HG03097 (cell line): ENCODE data around the gene ITPK1.

Experiments used
- ATAC-seq: cut with Tn5 transposase; IDR thresholded peaks from one replicate; pipeline ENCODE4 v1.9.1; 2021; ENCODE audit not compliant: unreplicated experiment, low FRiP score

ITPK1 gene

GRCh38 chr14:93031505-93032315, 84.0 kb downstream of the ITPK1 start:
- no peak for ATAC-seq

DNA sequence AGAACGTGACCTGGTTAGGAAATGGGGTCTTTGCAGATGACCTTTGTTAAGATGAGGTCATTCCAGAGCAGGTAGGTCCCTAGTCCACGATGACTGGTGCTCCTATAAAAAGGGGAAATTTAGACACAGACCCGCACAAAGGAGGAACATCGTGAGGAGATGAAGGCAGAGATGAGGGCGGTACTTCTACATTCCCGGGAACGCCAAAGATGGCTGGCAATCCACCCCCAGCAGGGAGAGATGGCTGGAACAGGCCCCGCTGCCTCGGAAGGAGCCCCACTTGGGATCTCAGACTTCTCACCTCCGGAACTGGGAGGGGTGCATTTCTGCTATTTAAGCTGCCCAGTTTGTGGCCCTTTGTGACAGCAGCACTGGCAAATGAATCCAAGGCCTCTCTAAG, 85.0 kb downstream of the ITPK1 start:
- ATAC-seq, result no peak

GRCh38 chr14:93029911-93030508, 85.7 kb downstream of the ITPK1 start:
- ATAC-seq, result no peak

- no peak for ATAC-seq
These were observed 86.3 kb downstream of the ITPK1 start for GRCh38 chr14:93029417-93029816.

DNA sequence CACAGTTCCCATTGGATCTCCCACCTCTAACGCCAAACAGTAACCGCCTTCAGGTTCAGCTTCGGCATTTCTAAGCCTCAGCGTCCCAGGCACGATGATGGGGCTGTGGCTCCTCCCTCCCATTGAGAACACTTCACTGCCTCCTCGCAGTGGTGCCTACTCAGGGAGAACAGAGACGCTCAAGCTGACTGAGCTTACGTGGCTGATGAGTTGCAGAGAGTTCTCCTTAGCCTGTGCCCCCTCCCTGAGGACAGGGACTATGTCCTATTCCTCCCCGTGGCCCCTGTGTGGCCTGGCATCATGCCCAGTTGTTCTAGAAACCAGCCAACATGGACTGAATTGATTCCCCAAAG, 87.0 kb downstream of the ITPK1 start:
- ATAC-seq, result no peak

- ATAC-seq, result no peak
These were observed 87.7 kb downstream of the ITPK1 start for GRCh38 chr14:93027810-93028723.

DNA sequence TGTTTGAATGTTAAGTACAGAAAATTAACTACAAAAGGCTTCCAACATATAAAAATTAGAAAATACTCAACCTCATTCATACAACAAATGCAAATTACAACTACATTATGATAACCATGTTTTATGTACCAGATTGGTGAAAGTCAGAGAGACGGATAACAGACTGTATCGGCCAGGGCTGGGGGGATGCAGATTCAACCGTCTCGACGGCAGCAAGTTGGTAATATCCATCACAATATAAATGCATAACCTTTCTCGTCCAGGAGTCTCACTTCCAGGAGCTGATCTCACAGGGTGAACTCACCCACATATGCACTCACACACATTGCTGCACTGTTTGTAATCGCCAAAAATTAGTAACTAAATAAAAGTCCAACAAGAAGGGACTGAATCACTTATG, 89.4 kb downstream of the ITPK1 start:
- ATAC-seq, result no peak

GRCh38 chr14:93025055-93025454, 90.7 kb downstream of the ITPK1 start:
- no peak for ATAC-seq

GRCh38 chr14:93024493-93024892, 91.2 kb downstream of the ITPK1 start:
- ATAC-seq, result no peak

- ATAC-seq, result no peak
These were observed 91.8 kb downstream of the ITPK1 start for GRCh38 chr14:93023802-93024434.

GRCh38 chr14:93023039-93023438, 92.7 kb downstream of the ITPK1 start:
- no peak for ATAC-seq

- no peak for ATAC-seq
These were observed 95.8 kb downstream of the ITPK1 start for GRCh38 chr14:93019970-93020369.

DNA sequence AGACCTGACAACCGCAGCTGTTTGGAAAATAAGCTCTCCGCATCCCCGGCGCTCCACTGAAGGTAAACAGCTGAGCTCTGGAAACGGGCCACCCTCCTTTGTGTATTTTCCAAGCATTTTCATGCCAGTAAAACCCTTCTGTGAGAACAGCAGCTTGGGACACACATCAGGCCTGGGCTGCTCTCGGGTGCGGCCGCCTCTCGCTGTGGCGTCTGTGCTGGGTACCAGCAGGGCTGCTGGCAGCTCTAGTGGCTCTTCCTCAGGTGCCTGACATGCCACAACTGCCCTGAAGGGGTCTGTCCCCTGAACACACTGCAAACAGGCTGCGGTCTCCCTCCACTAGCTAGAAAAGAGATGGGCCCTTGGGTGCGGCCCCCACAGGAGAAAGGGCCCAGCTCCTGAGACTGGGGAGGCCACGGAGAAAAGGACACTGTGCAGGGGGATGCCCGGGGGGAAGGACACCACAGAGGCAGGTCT, 96.3 kb downstream of the ITPK1 start:
- no peak for ATAC-seq

DNA sequence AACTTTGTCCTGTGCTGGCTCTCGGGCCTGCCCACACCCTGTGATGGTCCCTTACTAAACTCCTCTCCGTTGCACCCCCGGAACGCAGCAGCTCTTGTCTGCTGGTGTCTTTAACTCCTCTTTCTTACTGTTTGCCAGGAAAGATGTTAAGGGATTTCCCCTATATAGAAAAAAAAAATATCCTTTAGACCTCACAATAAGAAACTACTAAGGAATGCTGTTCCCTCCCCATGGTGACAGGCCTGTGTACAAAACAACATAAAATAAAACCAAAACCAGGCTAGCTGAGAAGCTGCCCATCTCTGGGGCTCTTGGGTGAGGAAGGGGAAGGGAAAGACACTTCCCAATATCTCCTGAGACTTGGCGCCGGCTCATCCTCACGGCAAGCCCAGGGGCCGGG, 97.4 kb downstream of the ITPK1 start:
- no peak for ATAC-seq

DNA sequence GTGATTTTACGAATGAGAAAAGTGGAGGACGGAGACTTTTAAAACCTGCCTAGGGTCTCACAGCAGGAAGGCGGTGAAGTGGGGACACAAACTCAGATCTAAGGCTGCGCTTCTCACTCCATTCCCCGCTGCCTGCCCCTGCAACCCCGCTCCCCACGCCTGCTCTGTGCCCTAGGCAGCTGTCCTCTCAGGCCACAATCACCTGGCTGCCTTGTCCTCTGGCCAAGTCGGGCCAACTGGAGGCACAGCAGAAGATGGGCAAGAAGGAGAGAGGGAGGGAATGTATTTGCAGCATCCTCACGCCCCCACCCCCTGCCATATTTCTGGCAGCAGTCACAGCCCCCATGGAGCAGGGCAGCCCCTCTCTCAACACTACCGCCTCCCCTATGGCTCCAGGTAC, 97.8 kb downstream of the ITPK1 start:
- no peak for ATAC-seq

GRCh38 chr14:93017301-93017797, 98.4 kb downstream of the ITPK1 start:
- no peak for ATAC-seq

DNA sequence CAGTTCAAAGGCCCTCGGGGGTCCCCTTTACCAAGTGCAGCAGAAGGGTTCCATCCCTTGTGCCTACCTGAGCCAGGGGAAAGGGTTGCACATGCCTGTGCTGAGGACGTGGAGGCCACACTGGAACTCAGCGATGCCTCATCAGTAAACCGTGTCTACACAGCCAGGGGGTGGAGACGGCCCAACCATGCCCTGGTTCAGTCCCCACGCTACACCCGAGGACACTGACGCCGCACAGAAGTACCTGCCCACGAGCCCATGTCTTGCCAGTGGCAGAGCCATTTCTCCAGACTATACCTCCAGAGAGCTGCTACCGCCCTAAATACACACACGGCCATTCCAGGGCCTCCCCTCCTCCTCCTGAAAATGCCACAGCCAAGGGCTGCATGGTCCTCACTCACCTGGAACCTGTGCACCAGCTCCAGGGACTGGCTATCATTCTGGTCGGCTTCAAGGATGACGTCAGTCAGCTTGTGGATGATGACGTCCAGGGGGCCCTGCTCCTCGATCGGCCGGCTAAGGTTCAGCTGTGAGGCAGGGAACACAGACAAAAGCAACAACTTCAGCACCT, 99.4 kb downstream of the ITPK1 start:
- ATAC-seq, result no peak

- no peak for ATAC-seq
These were observed 100.2 kb downstream of the ITPK1 start for GRCh38 chr14:93015505-93015904.

GRCh38 chr14:93015064-93015463, 100.7 kb downstream of the ITPK1 start:
- no peak for ATAC-seq
